Kidney (tissue), 14 donors: ENCODE measurements around the gene NPVF. TPM values are rescaled to one million over a fixed set of nuclear protein-coding genes. Genes with fewer than 3 reads are reported as not detected.

Experiments used
- DNase-seq, 5 donors: peaks; one replicate each; pipeline ENCODE4 v3.0.0-alpha.2; 2013 to 2020
- FAIRE-seq: peaks from 2 replicates; lab custom pipeline; 2012; peaks lifted over from hg19 to GRCh38; lab: Jason Lieb, UNC
- H3K27ac ChIP-seq, 2 donors: one replicate each; pipeline ENCODE4 v1.7.0; 2013; ENCODE audit warnings: low read depth in 2 of 2, low read length in 2 of 2, inconsistent platforms in 1 of 2
- H3K27me3 ChIP-seq: one replicate; pipeline ENCODE4 v1.7.1; 2013; ENCODE audit warnings: low read length, inconsistent platforms; ENCODE audit not compliant: control insufficient read depth, insufficient read depth
- H3K36me3 ChIP-seq, 3 donors: one replicate each; pipeline versions ENCODE4 v1.7.0 to v1.7.1; 2013; ENCODE audit warnings: low read length in 3 of 3, control low read depth in 1 of 3, inconsistent platforms in 1 of 3; ENCODE audit not compliant: insufficient read depth in 3 of 3, control insufficient read depth in 2 of 3
- H3K4me1 ChIP-seq, 3 donors: one replicate each; pipeline versions ENCODE4 v1.7.0 to v1.7.1; 2013; ENCODE audit warnings: low read length in 3 of 3, inconsistent platforms in 1 of 3, low read depth in 1 of 3; ENCODE audit not compliant: control insufficient read depth in 2 of 3, insufficient read depth in 2 of 3
- H3K4me3 ChIP-seq, 3 donors: one replicate each; pipeline versions ENCODE4 v1.7.0 to v1.8.1; 2013; ENCODE audit warnings: low read length in 3 of 3, control low read depth in 1 of 3, inconsistent platforms in 1 of 3
- H3K9ac ChIP-seq, 3 donors: one replicate each; pipeline versions ENCODE4 v1.7.0 to v1.7.1; 2013; ENCODE audit warnings: low read length in 3 of 3, control low read depth in 1 of 3, inconsistent platforms in 1 of 3
- H3K9me3 ChIP-seq, 3 donors: one replicate each; pipeline versions ENCODE4 v1.7.0 to v1.7.1; 2013; ENCODE audit warnings: low read length in 3 of 3, control low read depth in 1 of 3, inconsistent platforms in 1 of 3; ENCODE audit not compliant: control insufficient read depth in 2 of 3, insufficient read depth in 1 of 3
- CTCF ChIP-seq: IDR thresholded peaks from 3 replicates; pipeline ENCODE4 v1.5.1; 2012; ENCODE audit warnings: mild to moderate bottlenecking, moderate library complexity, borderline replicate concordance; ENCODE audit not compliant: insufficient read depth; ENCODE audit errors: extremely low read depth
- intact Hi-C: fragments of 100-400 bp; cut with DNase I; formaldehyde crosslinking; loops from one replicate; pipeline ENCODE4 v1.11.1; 2022
- polyA plus RNA-seq: library from polyadenylated mRNA; stranded (reverse); fragments of 350-450 nt; fragmentation: Illumina TruSeq; extraction: RNeasy Lipid Tissue Mini Kit (QIAGEN cat#74804); gene quantifications from one replicate; pipeline ENCODE4 v1.2.3, GENCODE V29; 2014; ENCODE audit warnings: low read depth, low replicate concordance; ENCODE audit not compliant: insufficient read depth
- total RNA-seq: library from RNA; stranded (reverse); fragmentation: NEBNext Ultra II Directional; extraction: Animal tissue kit (Norgen Biotek cat#: 25700); gene quantifications from one replicate; pipeline ENCODE4 v1.2.1, GENCODE V29; 2021
- donor health status: control.
- donor health status: control.
- donor health status: control.
- donor health status: control.
- donor health status: control.
- donor health status: DM: yes; HTN: yes; CAD: no.
- donor health status: Normal renal cell carcinoma (clear cell type).

NPVF gene
- total and polyA plus RNA-seq, 2 donors from 2014 or later: not detected

DNA sequence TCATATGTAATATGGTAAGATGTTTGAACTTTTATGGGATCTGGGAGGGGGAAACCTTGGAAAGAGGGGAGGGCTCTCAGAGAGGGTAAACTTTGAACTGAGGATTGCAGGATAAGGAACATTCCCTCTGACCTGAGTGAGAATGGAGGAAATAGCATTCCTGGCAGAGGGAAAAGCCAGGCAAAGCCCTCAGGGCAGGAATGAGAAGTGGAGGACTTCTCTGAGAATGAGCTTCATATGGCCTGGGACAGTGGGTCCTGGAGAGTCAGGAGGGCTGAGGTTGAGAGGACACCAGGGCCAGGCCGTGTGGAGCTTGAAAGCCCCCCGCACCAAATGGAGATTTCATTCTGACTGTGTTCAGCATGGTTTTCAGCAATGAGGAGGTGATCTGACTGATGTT lies 34.2 kb downstream of the NPVF start:
- no peak for DNase-seq
- no peak for FAIRE-seq
- intact Hi-C loops: no loop called here
- Histone ChIP-seq H3K27me3 (no peaks in the 10 kb centered on the region), H3K9ac (no peak overlapping the region), H3K9me3 (no peaks in the 10 kb centered on the region), H3K4me3 (no peak overlapping the region), H3K27ac (no peak overlapping the region), H3K36me3 (no peaks in the 10 kb centered on the region), H3K4me1 (no peaks in the 10 kb centered on the region)
- no peak for TF ChIP-seq CTCF

DNA sequence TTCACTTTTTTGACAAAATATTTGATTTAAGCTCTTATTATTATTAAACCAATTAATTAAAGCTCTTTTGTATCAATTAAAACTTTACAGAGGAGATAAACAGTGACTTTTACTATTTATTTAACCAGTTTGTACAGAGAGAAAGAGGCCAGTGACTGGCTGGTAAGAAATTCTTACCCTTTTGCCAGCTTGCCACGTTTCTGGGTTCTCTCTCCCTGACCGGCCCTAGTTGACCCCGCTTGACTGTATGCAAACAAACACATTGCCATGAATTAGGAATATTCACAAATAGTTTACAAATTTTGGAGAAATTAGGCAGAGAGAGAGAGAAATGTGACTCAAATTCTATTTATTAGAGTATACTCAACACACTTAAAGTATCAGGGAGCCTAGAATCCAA lies 36.2 kb downstream of the NPVF start:
- DNase-seq (no peak), FAIRE-seq (no peak)
- Histone ChIP-seq H3K4me1 (no peaks in the 10 kb centered on the region), H3K9ac (no peak overlapping the region), H3K27ac (no peak overlapping the region), H3K27me3 (no peaks in the 10 kb centered on the region), H3K9me3 (no peaks in the 10 kb centered on the region), H3K4me3 (no peak overlapping the region), H3K36me3 (no peaks in the 10 kb centered on the region)
- TF ChIP-seq CTCF: no peak
- intact Hi-C loops: no loop called here

DNA sequence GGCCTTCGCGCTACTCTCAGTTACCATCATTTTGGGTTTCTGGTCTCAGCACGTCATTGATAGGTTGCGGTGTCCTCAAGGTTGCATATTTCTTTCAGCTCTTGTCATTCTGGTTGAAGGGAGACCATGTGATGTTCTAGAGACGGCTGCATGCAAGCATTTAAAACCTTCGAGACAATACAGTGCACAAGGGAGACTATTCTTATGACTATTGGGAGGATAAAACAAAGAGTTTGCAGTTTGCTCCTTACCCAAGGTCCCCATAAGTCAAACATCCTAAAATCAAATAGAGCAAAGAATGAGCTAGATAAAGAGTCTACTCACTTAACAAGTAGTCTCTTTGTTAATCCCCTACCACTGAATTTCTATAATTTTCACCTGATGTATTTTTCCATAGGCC lies 39.1 kb downstream of the NPVF start:
- no peak for FAIRE-seq
- intact Hi-C loops: no loop called here

More for the DNA sequence above, 39.1 kb downstream of the NPVF start:
- no peaks in the 10 kb centered on the region for H3K4me1 ChIP-seq
- no peaks in the 10 kb centered on the region for H3K27me3 ChIP-seq
- H3K36me3 ChIP-seq: no peaks in the 10 kb centered on the region
- H3K4me3 ChIP-seq: no peak overlapping the region
- no peaks in the 10 kb centered on the region for H3K9me3 ChIP-seq
- H3K9ac ChIP-seq: no peak overlapping the region
- DNase-seq: no peak
- H3K27ac ChIP-seq: no peak overlapping the region
- no peak for TF ChIP-seq CTCF
